HepG2 (cell line): Measurements from ENCODE around the gene MRPL58. TPM values are rescaled to one million over a fixed set of nuclear protein-coding genes. Genes with fewer than 3 reads are reported as not detected.

Experiments used
- ATAC-seq: fragments of 200-7000 bp; cut with Tn5 transposase; 3 replicates; pipeline ENCODE4 v1.9.1; 2020; ENCODE audit warnings: mild to moderate bottlenecking, moderate library complexity
- BruUV-seq: library from RNA; stranded (reverse); fragments of 400-500 nt; replicated peaks from 2 replicates; lab custom pipeline; 2021; lab: Mats Ljungman, UMichigan
- CTCF ChIA-PET: fragments of 300-600 bp; formaldehyde crosslinking; extraction: SDS; loops from one replicate; lab custom pipeline; 2021; ENCODE audit warnings: low total read pairs, inconsistent platforms, low intra/inter-chr PET ratio; lab: Yijun Ruan, JAX
- POLR2A ChIA-PET: fragments of 350-600 bp; sonication (Branson Sonifier 250); formaldehyde crosslinking; loops from one replicate; lab custom pipeline; 2020; ENCODE audit warnings: antibody characterized with exemption, inconsistent platforms; lab: Yijun Ruan, JAX
- DNase-seq: peaks from one replicate; pipeline ENCODE4 v3.0.0-alpha.2; 2015; ENCODE audit warnings: low spot score
- FAIRE-seq: peaks from 3 replicates; lab custom pipeline; 2011; peaks lifted over from hg19 to GRCh38; lab: Jason Lieb, UNC
- H2AFZ ChIP-seq: one replicate; pipeline ENCODE4 v1.6.1; 2011; ENCODE audit warnings: low read length, inconsistent platforms
- H3K27ac ChIP-seq: fragments of 300-600 bp; 3 replicates; pipeline ENCODE4 v1.8.0; 2011; ENCODE audit warnings: mixed run types, mild to moderate bottlenecking, mixed read lengths, low read length, inconsistent platforms; ENCODE audit not compliant: insufficient read depth; ENCODE audit errors: extremely low read length
- H3K27me3 ChIP-seq, 2 experiments: fragments of 200-600 bp in 1 of 2; 2 replicates in 1 of 2; 3 replicates in 1 of 2; pipeline versions ENCODE4 v1.6.0 to v1.8.0; 2011; ENCODE audit warnings: low read length in 2 of 2, mild to moderate bottlenecking in 2 of 2, moderate library complexity in 2 of 2, inconsistent platforms in 1 of 2; ENCODE audit not compliant: insufficient read depth in 2 of 2, control insufficient read depth in 1 of 2
- H3K36me3 ChIP-seq, 2 experiments: fragments of 200-600 bp in 1 of 2; replicated peaks in 1 of 2; 2 replicates in 1 of 2; 3 replicates in 1 of 2; pipeline versions ENCODE4 v1.5.1 to v1.8.0; 2011; ENCODE audit warnings: low read length in 2 of 2, inconsistent platforms in 1 of 2; ENCODE audit not compliant: insufficient read depth in 2 of 2, control insufficient read depth in 1 of 2
- H3K4me1 ChIP-seq: 2 replicates; pipeline ENCODE4 v1.5.1; 2012; ENCODE audit warnings: low read length, inconsistent platforms; ENCODE audit not compliant: insufficient read depth
- H3K4me2 ChIP-seq: 2 replicates; pipeline ENCODE4 v1.6.0; 2011; ENCODE audit warnings: low read depth, low read length, inconsistent platforms
- H3K4me3 ChIP-seq, 3 experiments: fragments of 200-600 bp in 1 of 3; sonication (generic), shearing (Covaris generic) in 1 of 3; replicated peaks in 1 of 3; 2 replicates each; pipeline ENCODE4 v1.5.1; 2011 to 2016; ENCODE audit warnings: low read length in 3 of 3, inconsistent platforms in 2 of 3, low read depth in 2 of 3, mild to moderate bottlenecking in 2 of 3, control low read depth in 1 of 3, mixed read lengths in 1 of 3; ENCODE audit not compliant: insufficient read depth in 1 of 3
- H3K79me2 ChIP-seq: one replicate; pipeline ENCODE4 v1.6.1; 2011; ENCODE audit warnings: low read length, inconsistent platforms; ENCODE audit not compliant: insufficient read depth
- H3K9ac ChIP-seq: 2 replicates; pipeline ENCODE4 v1.6.0; 2011; ENCODE audit warnings: mild to moderate bottlenecking, low read depth, low read length, inconsistent platforms; ENCODE audit not compliant: insufficient read depth
- H3K9me3 ChIP-seq: 2 replicates; pipeline ENCODE4 v1.5.1; 2012; ENCODE audit warnings: mild to moderate bottlenecking, low read length
- H4K20me1 ChIP-seq: 2 replicates; pipeline ENCODE4 v1.6.0; 2011; ENCODE audit warnings: inconsistent platforms, mild to moderate bottlenecking, low read length, moderate library complexity; ENCODE audit not compliant: insufficient read depth
- ADNP ChIP-seq: sonication (generic); formaldehyde crosslinking; IDR thresholded peaks from 2 replicates; pipeline ENCODE4 v1.4.0; 2020; ENCODE audit warnings: missing genetic modification reagents
- ARNTL ChIP-seq: sonication (generic); formaldehyde crosslinking; IDR thresholded peaks from 2 replicates; pipeline ENCODE4 v1.4.0; 2020; ENCODE audit warnings: mild to moderate bottlenecking, missing genetic modification reagents
- BORCS8-MEF2B ChIP-seq: sonication (generic); formaldehyde crosslinking; IDR thresholded peaks from 2 replicates; pipeline ENCODE4 v1.8.0; 2022; ENCODE audit warnings: mild to moderate bottlenecking, missing genetic modification reagents
- CBFB ChIP-seq: sonication (generic); formaldehyde crosslinking; IDR thresholded peaks from 2 replicates; pipeline ENCODE4 v1.4.0; 2020; ENCODE audit warnings: missing genetic modification reagents
- CSRNP2 ChIP-seq: sonication (generic); formaldehyde crosslinking; conservative IDR thresholded peaks from 2 replicates; pipeline ENCODE4 v1.8.0; 2022; ENCODE audit warnings: low read depth, missing genetic modification reagents
- ELF4 ChIP-seq: sonication (generic); formaldehyde crosslinking; IDR thresholded peaks from 2 replicates; pipeline ENCODE4 v1.5.0; 2020; ENCODE audit warnings: missing genetic modification reagents, mild to moderate bottlenecking, moderate library complexity, borderline replicate concordance
- GTF3A ChIP-seq: sonication (generic); formaldehyde crosslinking; conservative IDR thresholded peaks from 2 replicates; pipeline ENCODE4 v1.4.0; 2020; ENCODE audit warnings: mild to moderate bottlenecking, missing genetic modification reagents
- IRX3 ChIP-seq: sonication (generic); formaldehyde crosslinking; IDR thresholded peaks from 2 replicates; pipeline ENCODE4 v1.8.1; 2023; ENCODE audit warnings: mild to moderate bottlenecking, low read depth, missing genetic modification reagents, borderline replicate concordance
- KLF11 ChIP-seq: IDR thresholded peaks from 2 replicates; pipeline ENCODE4 v1.6.1; 2016; ENCODE audit warnings: missing compliant biosample characterization
- MED1 ChIP-seq: sonication (generic); formaldehyde crosslinking; IDR thresholded peaks from 2 replicates; pipeline ENCODE4 v1.4.0; 2020; ENCODE audit warnings: missing genetic modification reagents
- NFKB2 ChIP-seq: sonication (generic); formaldehyde crosslinking; IDR thresholded peaks from 2 replicates; pipeline ENCODE4 v1.4.0; 2020; ENCODE audit warnings: missing genetic modification reagents, borderline replicate concordance
- TBX3 ChIP-seq: fragments of 450-650 bp; IDR thresholded peaks from 2 replicates; pipeline ENCODE4 v1.6.1; 2017; ENCODE audit warnings: antibody characterized with exemption, mild to moderate bottlenecking, inconsistent platforms, borderline replicate concordance
- ZNF121 ChIP-seq: sonication (generic); formaldehyde crosslinking; IDR thresholded peaks from 2 replicates; pipeline ENCODE4 v1.5.0; 2020; ENCODE audit warnings: mild to moderate bottlenecking, missing genetic modification reagents
- ZNF232 ChIP-seq: sonication (generic); formaldehyde crosslinking; IDR thresholded peaks from 2 replicates; pipeline ENCODE4 v1.4.0; 2020; ENCODE audit warnings: missing genetic modification reagents, borderline replicate concordance
- ZNF761 ChIP-seq: sonication (generic); formaldehyde crosslinking; conservative IDR thresholded peaks from 2 replicates; pipeline ENCODE4 v1.4.0; 2020; ENCODE audit warnings: mild to moderate bottlenecking, missing genetic modification reagents
- WGBS: methylation state at CpG from one replicate; pipeline ENCODE4 v1.1.6; 2017; ENCODE audit warnings: low lambda C conversion rate; 5-methylcytosine and 5-hydroxymethylcytosine counted together
- in situ Hi-C: cut with HindIII; loops from 2 replicates; pipeline ENCODE4 v1.10.0; 2017; ENCODE audit warnings: low pct_unique_long_range_greater_than_20kb; ENCODE audit not compliant: extremely low pct_ligation_motif_present
- intact Hi-C: fragments of 100-400 bp; cut with micrococcal nuclease; formaldehyde crosslinking; loops from one replicate; pipeline ENCODE4 v1.10.0; 2022; ENCODE audit not compliant: unreplicated experiment
- polyA plus RNA-seq, 8 experiments: library from polyadenylated mRNA; depleted of rRNA in 3 of 8; stranded (reverse) in 7 of 8; unstranded in 1 of 8; fragments of >200 nt; fragmentation: Illumina TruSeq in 4 of 8; extraction: Trizol in 4 of 8; gene quantifications; 2 replicates each; pipeline versions ENCODE4 v1.2.1 to v1.2.3, GENCODE V29; 2011 to 2016; ENCODE audit warnings: low read depth in 4 of 8, missing spikeins in 1 of 8, mixed read lengths in 1 of 8; ENCODE audit not compliant: insufficient read depth in 1 of 8
- total RNA-seq, 5 experiments: library from RNA; depleted of rRNA; stranded (reverse); fragments of >200 nt; fragmentation: Illumina TruSeq; extraction: Trizol; gene quantifications; 2 replicates each; pipeline ENCODE4 v1.2.3, GENCODE V29; 2016; ENCODE audit warnings: low read depth in 1 of 5
- TF ChIP-seq, protein P1 (sequence below): sonication (generic); formaldehyde crosslinking; IDR thresholded peaks from 2 replicates; pipeline ENCODE4 v1.4.0; 2020; ENCODE audit warnings: missing genetic modification reagents
- TF ChIP-seq, protein P2 (sequence below): sonication (generic); formaldehyde crosslinking; IDR thresholded peaks from 2 replicates; pipeline ENCODE4 v1.4.0; 2020; ENCODE audit warnings: mild to moderate bottlenecking, missing genetic modification reagents
- TF ChIP-seq, protein P3 (sequence below): sonication (generic); formaldehyde crosslinking; IDR thresholded peaks from 2 replicates; pipeline ENCODE4 v1.4.0; 2020; ENCODE audit warnings: mild to moderate bottlenecking, missing genetic modification reagents
- TF ChIP-seq, protein P4 (sequence below): sonication (generic); formaldehyde crosslinking; IDR thresholded peaks from 2 replicates; pipeline ENCODE4 v1.9.0; 2022; ENCODE audit warnings: low read depth, missing genetic modification reagents

The MRPL58 gene
- total and polyA plus RNA-seq, 2 of the 13 experiments (the other 11 are each of a cell fraction or from before 2014, with no cell fraction given), result 44.9 to 68.9 TPM

DNA sequence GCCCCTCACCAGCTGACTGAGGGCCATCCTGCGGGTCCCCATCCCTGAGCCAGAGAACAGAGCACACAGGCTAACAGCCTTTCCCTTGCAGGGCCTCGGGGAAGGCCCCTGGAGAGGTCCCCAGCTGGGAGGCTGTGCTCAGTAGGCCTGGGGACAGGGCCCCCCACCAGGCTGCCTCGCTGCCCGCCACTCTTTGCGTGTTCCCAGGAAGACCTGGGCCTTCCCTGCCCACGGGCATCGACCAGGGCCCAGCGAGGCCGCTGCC, 40.7 kb upstream of the MRPL58 start:
- H3K79me2 ChIP-seq, result no peaks in the 10 kb centered on the region
- ATAC-seq (peak; percentile 59), FAIRE-seq (no peak), DNase-seq (no peak)
- CTCF ChIA-PET, result no interaction called here
- peaks cover 54% of the 10 kb centered on the region for H3K4me1 ChIP-seq
- no peaks in the 10 kb centered on the region for H4K20me1 ChIP-seq
- POLR2A ChIA-PET, result interaction anchor here (0.7 to 4.7 kb wide), 14 partner anchors 10 to 540 kb away, joined by 3 to 65 read pairs (median 9); partner anchors contain the start of genes ATP5PD, CDR2L, FDXR and KCTD2
- no peak overlapping the region for H3K27ac ChIP-seq
- H3K4me2 ChIP-seq, result peak overlapping the region; percentile 87
- H3K9ac ChIP-seq, result peak overlapping the region; percentile 20; the same call in 1 of the 2 replicates
- H3K4me3 ChIP-seq, result peak overlapping the region; percentile 67 to 83 (median 70)
- no peaks in the 10 kb centered on the region for H3K9me3 ChIP-seq
- peaks cover 5 to 49% of the 10 kb centered on the region in 2 experiments; a peak in 4 of 5 replicates for H3K27me3 ChIP-seq
- 0% methylated on average over 3 of the region's 9 CpGs for WGBS
- no peak overlapping the region for H2AFZ ChIP-seq
- intact Hi-C loops, result no loop called here
- H3K36me3 ChIP-seq, result no peaks in the 10 kb centered on the region
- in situ Hi-C loops, result no loop called here
- no TSS peak for BruUV-seq
- TF ChIP-seq NFKB2 (CRISPR knock-in tag) (peak; percentile 25; the same call in 1 of the 2 replicates), MED1 (CRISPR knock-in tag) (peak; percentile 47), ELF4 (no peak), ADNP (CRISPR knock-in tag) (0 out of 2 replicates have a peak, but pooled peaks have one; percentile 13), GTF3A (no peak), ZNF121 (CRISPR knock-in tag) (no peak), BORCS8-MEF2B (CRISPR knock-in tag) (no peak), ZNF232 (CRISPR knock-in tag) (no peak), ZNF761 (no peak), CBFB (CRISPR knock-in tag) (0 out of 2 replicates have a peak, but pooled peaks have one; percentile 13), CSRNP2 (CRISPR knock-in tag) (no peak), IRX3 (CRISPR knock-in tag) (no peak), TBX3 (no peak), KLF11 (CRISPR knock-in tag) (no peak), ARNTL (no peak)
- TF ChIP-seq, protein P1, sequence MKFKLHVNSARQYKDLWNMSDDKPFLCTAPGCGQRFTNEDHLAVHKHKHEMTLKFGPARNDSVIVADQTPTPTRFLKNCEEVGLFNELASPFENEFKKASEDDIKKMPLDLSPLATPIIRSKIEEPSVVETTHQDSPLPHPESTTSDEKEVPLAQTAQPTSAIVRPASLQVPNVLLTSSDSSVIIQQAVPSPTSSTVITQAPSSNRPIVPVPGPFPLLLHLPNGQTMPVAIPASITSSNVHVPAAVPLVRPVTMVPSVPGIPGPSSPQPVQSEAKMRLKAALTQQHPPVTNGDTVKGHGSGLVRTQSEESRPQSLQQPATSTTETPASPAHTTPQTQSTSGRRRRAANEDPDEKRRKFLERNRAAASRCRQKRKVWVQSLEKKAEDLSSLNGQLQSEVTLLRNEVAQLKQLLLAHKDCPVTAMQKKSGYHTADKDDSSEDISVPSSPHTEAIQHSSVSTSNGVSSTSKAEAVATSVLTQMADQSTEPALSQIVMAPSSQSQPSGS (CRISPR knock-in tag), result no peak
- TF ChIP-seq, protein P2, sequence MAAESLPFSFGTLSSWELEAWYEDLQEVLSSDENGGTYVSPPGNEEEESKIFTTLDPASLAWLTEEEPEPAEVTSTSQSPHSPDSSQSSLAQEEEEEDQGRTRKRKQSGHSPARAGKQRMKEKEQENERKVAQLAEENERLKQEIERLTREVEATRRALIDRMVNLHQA, result no peak
- TF ChIP-seq, protein P3, sequence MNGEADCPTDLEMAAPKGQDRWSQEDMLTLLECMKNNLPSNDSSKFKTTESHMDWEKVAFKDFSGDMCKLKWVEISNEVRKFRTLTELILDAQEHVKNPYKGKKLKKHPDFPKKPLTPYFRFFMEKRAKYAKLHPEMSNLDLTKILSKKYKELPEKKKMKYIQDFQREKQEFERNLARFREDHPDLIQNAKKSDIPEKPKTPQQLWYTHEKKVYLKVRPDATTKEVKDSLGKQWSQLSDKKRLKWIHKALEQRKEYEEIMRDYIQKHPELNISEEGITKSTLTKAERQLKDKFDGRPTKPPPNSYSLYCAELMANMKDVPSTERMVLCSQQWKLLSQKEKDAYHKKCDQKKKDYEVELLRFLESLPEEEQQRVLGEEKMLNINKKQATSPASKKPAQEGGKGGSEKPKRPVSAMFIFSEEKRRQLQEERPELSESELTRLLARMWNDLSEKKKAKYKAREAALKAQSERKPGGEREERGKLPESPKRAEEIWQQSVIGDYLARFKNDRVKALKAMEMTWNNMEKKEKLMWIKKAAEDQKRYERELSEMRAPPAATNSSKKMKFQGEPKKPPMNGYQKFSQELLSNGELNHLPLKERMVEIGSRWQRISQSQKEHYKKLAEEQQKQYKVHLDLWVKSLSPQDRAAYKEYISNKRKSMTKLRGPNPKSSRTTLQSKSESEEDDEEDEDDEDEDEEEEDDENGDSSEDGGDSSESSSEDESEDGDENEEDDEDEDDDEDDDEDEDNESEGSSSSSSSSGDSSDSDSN (CRISPR knock-in tag), result no peak; the same call in 1 of the 2 replicates
- TF ChIP-seq, protein P4, sequence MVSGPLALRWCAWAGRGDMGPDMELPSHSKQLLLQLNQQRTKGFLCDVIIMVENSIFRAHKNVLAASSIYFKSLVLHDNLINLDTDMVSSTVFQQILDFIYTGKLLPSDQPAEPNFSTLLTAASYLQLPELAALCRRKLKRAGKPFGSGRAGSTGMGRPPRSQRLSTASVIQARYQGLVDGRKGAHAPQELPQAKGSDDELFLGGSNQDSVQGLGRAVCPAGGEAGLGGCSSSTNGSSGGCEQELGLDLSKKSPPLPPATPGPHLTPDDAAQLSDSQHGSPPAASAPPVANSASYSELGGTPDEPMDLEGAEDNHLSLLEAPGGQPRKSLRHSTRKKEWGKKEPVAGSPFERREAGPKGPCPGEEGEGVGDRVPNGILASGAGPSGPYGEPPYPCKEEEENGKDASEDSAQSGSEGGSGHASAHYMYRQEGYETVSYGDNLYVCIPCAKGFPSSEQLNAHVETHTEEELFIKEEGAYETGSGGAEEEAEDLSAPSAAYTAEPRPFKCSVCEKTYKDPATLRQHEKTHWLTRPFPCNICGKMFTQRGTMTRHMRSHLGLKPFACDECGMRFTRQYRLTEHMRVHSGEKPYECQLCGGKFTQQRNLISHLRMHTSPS (CRISPR knock-in tag), result 0 out of 2 replicates have a peak, but pooled peaks have one; percentile 88
